GM12891 (cell line): ENCODE results near the gene PTPRJ.

Source experiments
- DNase-seq: peaks from one replicate; pipeline ENCODE4 v3.0.0; 2011; ENCODE audit warnings: low spot score; ENCODE audit not compliant: insufficient read length
- FAIRE-seq: peaks from 2 replicates; lab custom pipeline; 2011; peaks lifted over from hg19 to GRCh38; lab: Jason Lieb, UNC
- PAX5 ChIP-seq: IDR thresholded peaks from 2 replicates; pipeline ENCODE4 v1.6.1; 2011; ENCODE audit warnings: low read length, moderate library complexity, mild to moderate bottlenecking; ENCODE audit not compliant: insufficient read depth, severe bottlenecking
- POLR2A ChIP-seq: IDR thresholded peaks from 2 replicates; pipeline ENCODE4 v1.6.1; 2011; ENCODE audit warnings: low read depth, low read length, control low read depth
- POLR2AphosphoS5 ChIP-seq: IDR thresholded peaks from 2 replicates; pipeline ENCODE4 v1.6.1; 2011; ENCODE audit warnings: low read depth, low read length, control low read depth
- POU2F2 ChIP-seq: IDR thresholded peaks from 2 replicates; pipeline ENCODE4 v1.6.1; 2011; ENCODE audit warnings: low read depth, mild to moderate bottlenecking, control low read depth, low read length, moderate library complexity
- SPI1 ChIP-seq: IDR thresholded peaks from 2 replicates; pipeline ENCODE4 v1.6.1; 2011; ENCODE audit warnings: low read depth, low read length, control low read depth
- TAF1 ChIP-seq: IDR thresholded peaks from 2 replicates; pipeline ENCODE4 v1.6.1; 2011; ENCODE audit warnings: low read depth, low read length, control low read depth

Gene PTPRJ

GRCh38 chr11:48062649-48063048 is 82.3 kb downstream of the PTPRJ start:
- no peak for TF ChIP-seq TAF1
- no peak for TF ChIP-seq POU2F2
- no peak for TF ChIP-seq POLR2AphosphoS5
- no peak for TF ChIP-seq SPI1
- TF ChIP-seq POLR2A: no peak
- FAIRE-seq: no peak
- no peak for DNase-seq

GRCh38 chr11:48063424-48063978 is 83.1 kb downstream of the PTPRJ start:
- FAIRE-seq (no peak), DNase-seq (no peak)
- TF ChIP-seq POLR2AphosphoS5: no peak
- peak; percentile 73 for TF ChIP-seq SPI1

GRCh38 chr11:48064306-48064705 is 83.9 kb downstream of the PTPRJ start:
- DNase-seq (no peak), FAIRE-seq (no peak)
- TF ChIP-seq TAF1: no peak

GRCh38 chr11:48066881-48067800 is 86.8 kb downstream of the PTPRJ start:
- FAIRE-seq: peak; percentile 47
- no peak for TF ChIP-seq PAX5
- peak; percentile 10; the same call in 1 of the 2 replicates for TF ChIP-seq SPI1
- TF ChIP-seq POLR2AphosphoS5: no peak
- TF ChIP-seq POU2F2: no peak
- no peak for DNase-seq

GRCh38 chr11:48073031-48073861 is 92.9 kb downstream of the PTPRJ start:
- FAIRE-seq (peak; percentile 69), DNase-seq (no peak)
- TF ChIP-seq TAF1 (no peak), POLR2A (no peak), SPI1 (peak; percentile 53; the same call in 1 of the 2 replicates)

- FAIRE-seq: no peak
- no peak for DNase-seq
- TF ChIP-seq TAF1: no peak
- TF ChIP-seq POU2F2: peak; percentile 23; the same call in 1 of the 2 replicates
- no peak for TF ChIP-seq PAX5
- TF ChIP-seq POLR2AphosphoS5: no peak
- peak; percentile 73 for TF ChIP-seq SPI1
- TF ChIP-seq POLR2A: no peak
Observed at GRCh38 chr11:48074425-48075181, 94.2 kb downstream of the PTPRJ start.

GRCh38 chr11:48075637-48076036 is 95.3 kb downstream of the PTPRJ start:
- FAIRE-seq (no peak), DNase-seq (no peak)
- TF ChIP-seq POLR2A (no peak), TAF1 (no peak), SPI1 (no peak), POU2F2 (no peak), PAX5 (no peak), POLR2AphosphoS5 (no peak)

GRCh38 chr11:48077251-48077650 is 96.9 kb downstream of the PTPRJ start:
- DNase-seq (no peak), FAIRE-seq (no peak)
- TF ChIP-seq TAF1 (no peak), PAX5 (no peak), POLR2A (no peak), SPI1 (no peak), POLR2AphosphoS5 (no peak), POU2F2 (no peak)

- no peak for FAIRE-seq
- no peak for DNase-seq
- TF ChIP-seq PAX5 (no peak), SPI1 (no peak), POLR2AphosphoS5 (no peak), POU2F2 (no peak), POLR2A (no peak), TAF1 (no peak)
Observed at GRCh38 chr11:48078689-48079088, 98.3 kb downstream of the PTPRJ start.
